GM23338 (cell line): ENCODE results near the gene PPP4R2. TPM values are rescaled to one million over a fixed set of nuclear protein-coding genes. Genes with fewer than 3 reads are reported as not detected.

Experiments
- ATAC-seq: fragments of 200-7000 bp; cut with Tn5 transposase; 3 replicates; pipeline ENCODE4 v1.9.1; 2020
- DNase-seq: peaks from one replicate; pipeline ENCODE4 v3.0.0-alpha.2; 2015; ENCODE audit warnings: low spot score
- H2AFZ ChIP-seq: fragments of 200-600 bp; sonication (generic); 2 replicates; pipeline ENCODE4 v1.8.0; 2016; ENCODE audit warnings: antibody characterized with exemption, mild to moderate bottlenecking, moderate library complexity
- H3F3A ChIP-seq: fragments of 200-600 bp; sonication (generic); replicated peaks from 2 replicates; pipeline ENCODE4 v1.8.0; 2017; ENCODE audit warnings: antibody characterized with exemption, mixed run types, low read depth
- H3K27ac ChIP-seq: fragments of 200-600 bp; sonication (generic); 2 replicates; pipeline ENCODE4 v1.6.1; 2016; ENCODE audit warnings: low read depth
- H3K27me3 ChIP-seq: fragments of 200-600 bp; sonication (generic); 2 replicates; pipeline ENCODE4 v1.8.0; 2016; ENCODE audit warnings: mild to moderate bottlenecking, mixed run types, moderate library complexity; ENCODE audit not compliant: insufficient read depth
- H3K36me3 ChIP-seq: fragments of 200-600 bp; sonication (generic); 2 replicates; pipeline ENCODE4 v1.8.0; 2016; ENCODE audit warnings: mild to moderate bottlenecking; ENCODE audit not compliant: insufficient read depth
- H3K4me1 ChIP-seq: fragments of 200-600 bp; sonication (generic); 2 replicates; pipeline ENCODE4 v1.8.0; 2016; ENCODE audit warnings: mild to moderate bottlenecking, moderate library complexity; ENCODE audit not compliant: insufficient read depth
- H3K4me2 ChIP-seq: fragments of 200-600 bp; sonication (generic); 2 replicates; pipeline ENCODE4 v1.7.1; 2017; ENCODE audit warnings: mixed run types
- H3K4me3 ChIP-seq: fragments of 200-600 bp; sonication (generic); 2 replicates; pipeline ENCODE4 v1.6.1; 2016; ENCODE audit warnings: mixed run types
- H3K79me2 ChIP-seq: fragments of 200-600 bp; sonication (generic); replicated peaks from 2 replicates; pipeline ENCODE4 v1.8.0; 2017; ENCODE audit warnings: mild to moderate bottlenecking; ENCODE audit not compliant: insufficient read depth
- H3K9me2 ChIP-seq: fragments of 200-600 bp; sonication (generic); 2 replicates; pipeline ENCODE4 v1.8.0; 2017; ENCODE audit not compliant: insufficient read depth
- H4K20me1 ChIP-seq: fragments of 200-600 bp; sonication (generic); replicated peaks from 2 replicates; pipeline ENCODE4 v1.8.0; 2017; ENCODE audit warnings: mild to moderate bottlenecking; ENCODE audit not compliant: insufficient read depth
- H3K27ac Mint-ChIP-seq: 2 replicates; pipeline ENCODE4 v1.8.0; 2020; ENCODE audit warnings: inconsistent platforms, mild to moderate bottlenecking, moderate library complexity, mixed read lengths
- H3K27me3 Mint-ChIP-seq: 3 replicates; pipeline ENCODE4 v1.8.0; 2022; ENCODE audit warnings: low read depth, mild to moderate bottlenecking, moderate library complexity, mixed read lengths, inconsistent platforms; ENCODE audit not compliant: insufficient read depth, poor library complexity
- H3K36me3 Mint-ChIP-seq: 3 replicates; pipeline ENCODE4 v1.8.0; 2021; ENCODE audit warnings: low read depth, mild to moderate bottlenecking, inconsistent platforms, moderate library complexity, mixed read lengths
- H3K4me1 Mint-ChIP-seq: 3 replicates; pipeline ENCODE4 v1.8.0; 2020; ENCODE audit warnings: mild to moderate bottlenecking, inconsistent platforms, mixed read lengths
- H3K4me3 Mint-ChIP-seq: 3 replicates; pipeline ENCODE4 v1.8.0; 2021; ENCODE audit warnings: moderate library complexity, mild to moderate bottlenecking, inconsistent platforms, mixed read lengths
- H3K9me3 Mint-ChIP-seq: 3 replicates; pipeline ENCODE4 v1.8.0; 2020; ENCODE audit warnings: moderate library complexity, mild to moderate bottlenecking, inconsistent platforms, mixed read lengths
- EZH2 ChIP-seq: fragments of 200-600 bp; sonication (generic); IDR thresholded peaks from one replicate; pipeline ENCODE4 v1.8.0; 2017; ENCODE audit warnings: antibody characterized with exemption, mild to moderate bottlenecking, low read depth; ENCODE audit not compliant: unreplicated experiment
- EZH2phosphoT487 ChIP-seq: fragments of 200-600 bp; sonication (generic); IDR thresholded peaks from one replicate; pipeline ENCODE4 v1.8.1; 2018; ENCODE audit warnings: antibody characterized with exemption; ENCODE audit not compliant: unreplicated experiment
- POLR2AphosphoS5 ChIP-seq: IDR thresholded peaks from 2 replicates; pipeline ENCODE4 v1.6.1; 2016; ENCODE audit warnings: antibody characterized with exemption, low read depth
- STAT1 ChIP-seq: IDR thresholded peaks from one replicate; pipeline ENCODE4 v1.6.1; 2016; ENCODE audit warnings: antibody characterized with exemption; ENCODE audit not compliant: unreplicated experiment
- ZNF114 ChIP-seq: fragments of 250-450 bp; sonication (Bioruptor Pico); IDR thresholded peaks from 2 replicates; pipeline ENCODE4 v1.5.0; 2020; ENCODE audit warnings: mild to moderate bottlenecking, moderate library complexity
- ZNF331 ChIP-seq: fragments of 250-450 bp; sonication (Bioruptor Pico); IDR thresholded peaks from 2 replicates; pipeline ENCODE4 v1.5.0; 2020; ENCODE audit warnings: low read depth, mild to moderate bottlenecking, moderate library complexity
- polyA plus RNA-seq: library from polyadenylated mRNA; unstranded; fragments of >200 nt; fragmentation: Nextera tagmentation; extraction: Ambion mirVana; gene quantifications from 2 replicates; pipeline ENCODE4 v1.2.1, GENCODE V29; 2016
- total RNA-seq: library from RNA; depleted of rRNA; stranded (reverse); fragments of >200 nt; shearing (Covaris generic); gene quantifications from 2 replicates; pipeline ENCODE4 v1.2.3, GENCODE V29; 2014
- TF ChIP-seq, protein P1 (sequence below), 2 experiments: fragments of 200-600 bp in 1 of 2; sonication (generic) in 1 of 2; conservative IDR thresholded peaks; 2 replicates each; pipeline versions ENCODE4 v1.5.1 to v1.6.1; 2016 to 2017; ENCODE audit warnings: antibody characterized with exemption in 2 of 2, low read depth in 2 of 2, mild to moderate bottlenecking in 2 of 2, moderate library complexity in 1 of 2
- TF ChIP-seq, protein P2 (sequence below): IDR thresholded peaks from 2 replicates; pipeline ENCODE4 v1.6.1; 2016; ENCODE audit warnings: antibody characterized with exemption

The PPP4R2 gene
- total and polyA plus RNA-seq, 2 experiments from 2014 or later = 62.7 to 117 TPM

DNA sequence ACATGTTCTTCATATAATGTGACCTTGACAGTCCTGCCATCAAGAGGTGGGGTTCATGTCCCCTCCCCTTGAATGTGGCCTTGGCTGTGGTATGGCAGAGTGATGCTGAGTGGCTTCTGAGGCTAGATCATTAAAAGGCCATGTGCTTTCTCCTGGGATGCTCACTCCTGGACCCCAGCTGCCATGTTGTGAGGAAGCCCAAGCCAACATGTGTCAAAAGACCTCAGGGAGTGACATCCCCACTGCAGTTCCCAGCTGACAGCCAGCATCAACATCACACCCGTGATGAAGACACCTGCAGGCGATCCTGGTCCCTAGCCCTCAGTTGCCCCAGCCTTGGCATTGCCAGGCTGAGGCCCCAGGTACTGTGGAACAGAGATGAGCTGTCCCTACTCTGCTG, 101.4 kb downstream of the PPP4R2 start (continued):
- no peak for TF ChIP-seq EZH2
- no peak for TF ChIP-seq POLR2AphosphoS5
- TF ChIP-seq, protein P1, sequence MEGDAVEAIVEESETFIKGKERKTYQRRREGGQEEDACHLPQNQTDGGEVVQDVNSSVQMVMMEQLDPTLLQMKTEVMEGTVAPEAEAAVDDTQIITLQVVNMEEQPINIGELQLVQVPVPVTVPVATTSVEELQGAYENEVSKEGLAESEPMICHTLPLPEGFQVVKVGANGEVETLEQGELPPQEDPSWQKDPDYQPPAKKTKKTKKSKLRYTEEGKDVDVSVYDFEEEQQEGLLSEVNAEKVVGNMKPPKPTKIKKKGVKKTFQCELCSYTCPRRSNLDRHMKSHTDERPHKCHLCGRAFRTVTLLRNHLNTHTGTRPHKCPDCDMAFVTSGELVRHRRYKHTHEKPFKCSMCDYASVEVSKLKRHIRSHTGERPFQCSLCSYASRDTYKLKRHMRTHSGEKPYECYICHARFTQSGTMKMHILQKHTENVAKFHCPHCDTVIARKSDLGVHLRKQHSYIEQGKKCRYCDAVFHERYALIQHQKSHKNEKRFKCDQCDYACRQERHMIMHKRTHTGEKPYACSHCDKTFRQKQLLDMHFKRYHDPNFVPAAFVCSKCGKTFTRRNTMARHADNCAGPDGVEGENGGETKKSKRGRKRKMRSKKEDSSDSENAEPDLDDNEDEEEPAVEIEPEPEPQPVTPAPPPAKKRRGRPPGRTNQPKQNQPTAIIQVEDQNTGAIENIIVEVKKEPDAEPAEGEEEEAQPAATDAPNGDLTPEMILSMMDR (conservative IDR thresholded peaks at IDR 0.05; ENCODE audit: low read depth in 2 of 2) = no peak
- no peak for TF ChIP-seq STAT1
- TF ChIP-seq, protein P2, sequence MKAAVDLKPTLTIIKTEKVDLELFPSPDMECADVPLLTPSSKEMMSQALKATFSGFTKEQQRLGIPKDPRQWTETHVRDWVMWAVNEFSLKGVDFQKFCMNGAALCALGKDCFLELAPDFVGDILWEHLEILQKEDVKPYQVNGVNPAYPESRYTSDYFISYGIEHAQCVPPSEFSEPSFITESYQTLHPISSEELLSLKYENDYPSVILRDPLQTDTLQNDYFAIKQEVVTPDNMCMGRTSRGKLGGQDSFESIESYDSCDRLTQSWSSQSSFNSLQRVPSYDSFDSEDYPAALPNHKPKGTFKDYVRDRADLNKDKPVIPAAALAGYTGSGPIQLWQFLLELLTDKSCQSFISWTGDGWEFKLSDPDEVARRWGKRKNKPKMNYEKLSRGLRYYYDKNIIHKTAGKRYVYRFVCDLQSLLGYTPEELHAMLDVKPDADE = no peak
- TF ChIP-seq EZH2phosphoT487 = no peak
- no peak for TF ChIP-seq ZNF331 (CRISPR knock-in tag)
- TF ChIP-seq ZNF114 = no peak

DNA sequence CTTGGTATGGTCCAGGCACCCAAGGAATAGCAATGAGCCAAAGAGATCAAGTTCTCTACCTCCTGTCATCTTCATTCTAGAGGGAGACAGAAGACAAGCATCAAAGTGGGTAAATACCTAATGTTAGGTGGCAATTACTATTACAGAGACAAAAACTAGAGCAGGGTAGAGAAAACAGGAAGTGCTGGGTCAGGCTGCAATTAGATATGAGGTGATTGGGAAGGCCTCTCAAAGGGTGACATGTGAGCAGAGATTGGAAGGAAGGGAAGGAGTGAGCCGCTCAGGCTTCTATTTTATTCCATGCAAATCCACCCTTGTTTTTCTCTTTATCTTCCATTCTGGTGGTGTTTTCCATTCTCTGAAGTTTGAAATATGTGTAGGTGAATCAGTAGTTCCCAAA, 102.3 kb downstream of the PPP4R2 start:
- Histone ChIP-seq H3K36me3 (no peaks in the 10 kb centered on the region), H2AFZ (0 out of 2 replicates have a peak overlapping the region, but pooled peaks have one; percentile 63), H3K27me3 (no peaks in the 10 kb centered on the region), H3K27ac (no peak overlapping the region), H3K4me3 (no peak overlapping the region), H3F3A (no peaks in the 10 kb centered on the region), H3K9me2 (no peaks in the 10 kb centered on the region), H4K20me1 (no peaks in the 10 kb centered on the region), H3K4me1 (peaks cover 13% of the 10 kb centered on the region), H3K79me2 (no peaks in the 10 kb centered on the region), H3K4me2 (no peak overlapping the region)
- Mint-ChIP-seq H3K4me3 (no peak overlapping the region), H3K9me3 (no peaks in the 10 kb centered on the region; the same call in 2 of the 3 replicates), H3K27ac (no peak overlapping the region), H3K27me3 (peaks cover 9% of the 10 kb centered on the region), H3K4me1 (peaks cover 22% of the 10 kb centered on the region), H3K36me3 (no peaks in the 10 kb centered on the region)
- ATAC-seq (no peak), DNase-seq (no peak)
- TF ChIP-seq ZNF114 = no peak
- no peak for TF ChIP-seq ZNF331 (CRISPR knock-in tag)
- TF ChIP-seq, protein P1 (conservative IDR thresholded peaks at IDR 0.05; ENCODE audit: low read depth in 2 of 2) = no peak
